Transverse colon (tissue), 4 donors: ENCODE measurements around the gene AFF1.

ENCODE experiments used
- CTCF ChIP-seq, 5 experiments: fragments of 200-600 bp in 3 of 5; fragments of 450-650 bp in 2 of 5; sonication (generic) in 3 of 5; IDR thresholded peaks; 1 replicate in 2 of 5; 2 replicates in 3 of 5; pipeline ENCODE4 v1.5.1; 2016 to 2017; ENCODE audit warnings: antibody characterized with exemption in 5 of 5, inconsistent platforms in 3 of 5, mild to moderate bottlenecking in 2 of 5, moderate library complexity in 1 of 5
- POLR2AphosphoS5 ChIP-seq, 3 donors: sonication (generic); formaldehyde crosslinking; IDR thresholded peaks; one replicate each; pipeline ENCODE4 v1.6.1; 2016; ENCODE audit warnings: antibody characterized with exemption in 3 of 3

- TF ChIP-seq CTCF (IDR thresholded peaks at IDR 0.05) (no peak), POLR2AphosphoS5 (IDR thresholded peaks at IDR 0.05) (no peak)
Measured at GRCh38 chr4:87067124-87067885, 132.5 kb downstream of the AFF1 start.
